HFFc6 (cell line): ENCODE measurements around the gene FAM222A. TPM values are rescaled to one million over a fixed set of nuclear protein-coding genes. Genes with fewer than 3 reads are reported as not detected.

Experiments used
- DNase-seq: peaks from one replicate; pipeline ENCODE4 v3.0.0-alpha.2; 2018
- H3K27ac Mint-ChIP-seq: 2 replicates; pipeline ENCODE4 v1.8.0; 2020; ENCODE audit warnings: mild to moderate bottlenecking, mixed read lengths
- H3K27me3 Mint-ChIP-seq: 2 replicates; pipeline ENCODE4 v1.8.0; 2021; ENCODE audit warnings: mild to moderate bottlenecking, moderate library complexity, mixed read lengths; ENCODE audit not compliant: insufficient read depth
- H3K36me3 Mint-ChIP-seq: 2 replicates; pipeline ENCODE4 v1.8.0; 2021; ENCODE audit warnings: low read depth, mixed read lengths
- H3K4me1 Mint-ChIP-seq: 2 replicates; pipeline ENCODE4 v1.8.0; 2020; ENCODE audit warnings: low read depth, mixed read lengths
- H3K4me3 Mint-ChIP-seq: 2 replicates; pipeline ENCODE4 v1.8.0; 2020; ENCODE audit warnings: mild to moderate bottlenecking, moderate library complexity, mixed read lengths
- H3K9me3 Mint-ChIP-seq: 2 replicates; pipeline ENCODE4 v1.8.0; 2020; ENCODE audit warnings: mild to moderate bottlenecking, mixed read lengths
- total RNA-seq, 6 experiments: library from RNA; stranded (reverse); fragmentation: NEBNext Ultra II Directional; extraction: Animal tissue kit (Norgen Biotek cat#: 25700); gene quantifications; 2 replicates in 1 of 6; 3 replicates in 5 of 6; pipeline ENCODE4 v1.2.3, GENCODE V29; 2021
- TF ChIP-seq, protein P1 (sequence below): fragments of 200-600 bp; sonication (generic); IDR thresholded peaks from 2 replicates; pipeline ENCODE4 v1.5.0; 2021; ENCODE audit warnings: antibody characterized with exemption, mild to moderate bottlenecking

The FAM222A gene
- total RNA-seq, 6 experiments from 2014 or later, result 0.46 to 0.65 (median 0.64) TPM

DNA sequence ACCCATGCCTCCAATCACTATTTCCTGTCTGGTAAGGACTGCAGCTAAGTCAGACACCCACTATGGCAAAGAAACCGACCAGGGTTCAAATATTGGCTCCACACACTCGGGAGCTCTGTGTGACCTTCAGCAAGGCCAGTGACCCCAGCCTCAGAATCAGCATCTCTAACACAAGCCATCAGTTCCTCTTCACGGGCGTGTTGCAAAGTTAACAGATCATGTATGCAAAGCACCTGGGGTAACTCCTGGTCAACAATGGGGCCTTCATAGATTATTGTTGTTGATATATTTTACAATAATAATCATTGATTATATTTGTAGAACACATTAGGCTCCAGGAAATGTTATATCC lies 6.2 kb upstream of the FAM222A start:
- TF ChIP-seq, protein P1, sequence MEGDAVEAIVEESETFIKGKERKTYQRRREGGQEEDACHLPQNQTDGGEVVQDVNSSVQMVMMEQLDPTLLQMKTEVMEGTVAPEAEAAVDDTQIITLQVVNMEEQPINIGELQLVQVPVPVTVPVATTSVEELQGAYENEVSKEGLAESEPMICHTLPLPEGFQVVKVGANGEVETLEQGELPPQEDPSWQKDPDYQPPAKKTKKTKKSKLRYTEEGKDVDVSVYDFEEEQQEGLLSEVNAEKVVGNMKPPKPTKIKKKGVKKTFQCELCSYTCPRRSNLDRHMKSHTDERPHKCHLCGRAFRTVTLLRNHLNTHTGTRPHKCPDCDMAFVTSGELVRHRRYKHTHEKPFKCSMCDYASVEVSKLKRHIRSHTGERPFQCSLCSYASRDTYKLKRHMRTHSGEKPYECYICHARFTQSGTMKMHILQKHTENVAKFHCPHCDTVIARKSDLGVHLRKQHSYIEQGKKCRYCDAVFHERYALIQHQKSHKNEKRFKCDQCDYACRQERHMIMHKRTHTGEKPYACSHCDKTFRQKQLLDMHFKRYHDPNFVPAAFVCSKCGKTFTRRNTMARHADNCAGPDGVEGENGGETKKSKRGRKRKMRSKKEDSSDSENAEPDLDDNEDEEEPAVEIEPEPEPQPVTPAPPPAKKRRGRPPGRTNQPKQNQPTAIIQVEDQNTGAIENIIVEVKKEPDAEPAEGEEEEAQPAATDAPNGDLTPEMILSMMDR, result no peak
- Mint-ChIP-seq H3K27ac (no peak overlapping the region), H3K4me1 (peaks cover 11% of the 10 kb centered on the region), H3K9me3 (no peaks in the 10 kb centered on the region), H3K27me3 (peaks cover 21% of the 10 kb centered on the region), H3K36me3 (no peaks in the 10 kb centered on the region), H3K4me3 (no peak overlapping the region)
- no peak for DNase-seq

DNA sequence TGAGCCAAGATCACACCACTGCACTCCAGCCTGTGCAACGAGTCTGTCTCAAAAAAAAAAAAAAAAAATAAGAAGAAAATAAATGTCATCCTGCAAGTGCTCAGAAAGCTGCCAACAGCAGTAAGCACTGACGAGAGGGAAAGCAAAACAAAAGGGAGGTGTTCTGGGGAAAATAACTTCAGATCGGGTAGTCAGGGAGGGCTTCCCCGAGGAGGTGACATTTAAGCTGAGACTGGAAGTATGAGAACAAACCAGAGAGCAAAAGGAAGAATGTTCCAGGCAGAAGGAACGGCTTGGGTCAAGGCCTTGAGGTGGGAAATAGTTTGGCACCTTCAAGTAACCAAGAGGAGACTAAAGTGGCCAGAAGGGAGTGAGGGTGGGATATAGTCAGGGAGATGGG lies 4.7 kb upstream of the FAM222A start:
- H3K36me3 Mint-ChIP-seq, result no peaks in the 10 kb centered on the region
- peaks cover 23% of the 10 kb centered on the region for H3K27me3 Mint-ChIP-seq
- H3K4me3 Mint-ChIP-seq, result no peak overlapping the region
- H3K4me1 Mint-ChIP-seq, result peaks cover 11% of the 10 kb centered on the region
- H3K27ac Mint-ChIP-seq, result no peak overlapping the region
- TF ChIP-seq, protein P1, result no peak
- DNase-seq, result no peak
- H3K9me3 Mint-ChIP-seq, result no peaks in the 10 kb centered on the region

DNA sequence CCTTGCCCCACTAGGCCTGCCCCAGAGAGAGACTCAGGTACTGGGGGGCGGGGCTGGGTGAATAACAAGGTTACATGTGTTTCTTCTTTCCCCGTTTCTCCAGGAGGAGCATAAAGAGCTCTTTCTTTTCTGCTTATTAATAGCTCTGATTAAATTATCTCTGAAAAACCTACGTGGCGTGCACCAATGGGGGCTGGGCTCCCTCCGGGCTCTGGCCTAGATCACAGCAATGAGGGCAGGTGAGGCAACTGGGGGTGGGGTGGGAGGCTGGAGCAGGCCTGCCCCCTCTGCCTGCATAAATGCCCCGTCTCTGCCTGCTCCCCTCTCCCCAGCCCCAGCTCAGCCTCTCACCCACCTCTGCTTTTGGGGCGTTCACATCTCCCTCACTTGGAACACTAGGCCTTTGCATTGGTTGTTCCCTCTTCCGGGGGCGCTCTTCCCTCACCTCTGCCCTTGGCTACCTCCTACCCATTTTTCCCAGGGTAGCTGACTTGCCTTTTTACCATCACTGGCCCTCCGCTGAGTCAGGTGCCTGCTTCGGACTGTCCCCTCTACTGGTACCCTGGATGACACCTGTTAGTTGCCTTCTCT lies 4.1 kb upstream of the FAM222A start:
- H3K27ac Mint-ChIP-seq, result no peak overlapping the region
- no peak for DNase-seq
- TF ChIP-seq, protein P1, result no peak
- no peak overlapping the region for H3K4me3 Mint-ChIP-seq
- no peaks in the 10 kb centered on the region for H3K9me3 Mint-ChIP-seq
- peaks cover 23% of the 10 kb centered on the region for H3K27me3 Mint-ChIP-seq
- H3K4me1 Mint-ChIP-seq, result peaks cover 11% of the 10 kb centered on the region
- H3K36me3 Mint-ChIP-seq, result no peaks in the 10 kb centered on the region

DNA sequence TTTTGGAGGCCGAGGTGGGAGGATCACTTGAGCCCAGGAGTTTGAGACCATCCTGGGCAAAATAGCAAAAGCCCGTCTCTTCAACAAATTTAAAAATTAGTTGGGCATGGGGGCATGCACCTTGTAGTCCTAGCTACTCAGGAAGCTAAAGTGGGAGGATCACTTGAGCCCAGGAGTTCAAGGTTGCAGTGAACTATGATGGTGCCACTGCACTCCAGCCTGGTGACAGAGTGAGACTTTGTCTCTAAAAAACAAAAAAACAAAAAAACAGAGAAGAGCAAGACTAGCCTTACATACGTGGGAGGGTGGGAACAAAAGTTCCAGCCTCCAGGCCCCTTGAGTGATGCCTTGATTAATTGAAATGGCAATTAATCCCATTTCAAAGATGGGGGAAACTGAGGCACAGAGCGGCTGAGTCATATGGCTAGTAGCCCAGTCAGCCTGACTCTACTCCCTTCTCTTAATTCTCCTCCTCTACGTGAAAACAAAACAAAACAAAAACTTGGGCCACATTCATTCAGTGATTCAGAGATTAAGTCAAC lies 3.3 kb upstream of the FAM222A start:
- Mint-ChIP-seq H3K4me1 (peaks cover 11% of the 10 kb centered on the region), H3K27ac (peak overlapping the region; percentile 56; the same call in 1 of the 2 replicates), H3K27me3 (peaks cover 23% of the 10 kb centered on the region), H3K4me3 (no peak overlapping the region), H3K36me3 (no peaks in the 10 kb centered on the region), H3K9me3 (no peaks in the 10 kb centered on the region)
- TF ChIP-seq, protein P1, result no peak
- DNase-seq, result no peak

DNA sequence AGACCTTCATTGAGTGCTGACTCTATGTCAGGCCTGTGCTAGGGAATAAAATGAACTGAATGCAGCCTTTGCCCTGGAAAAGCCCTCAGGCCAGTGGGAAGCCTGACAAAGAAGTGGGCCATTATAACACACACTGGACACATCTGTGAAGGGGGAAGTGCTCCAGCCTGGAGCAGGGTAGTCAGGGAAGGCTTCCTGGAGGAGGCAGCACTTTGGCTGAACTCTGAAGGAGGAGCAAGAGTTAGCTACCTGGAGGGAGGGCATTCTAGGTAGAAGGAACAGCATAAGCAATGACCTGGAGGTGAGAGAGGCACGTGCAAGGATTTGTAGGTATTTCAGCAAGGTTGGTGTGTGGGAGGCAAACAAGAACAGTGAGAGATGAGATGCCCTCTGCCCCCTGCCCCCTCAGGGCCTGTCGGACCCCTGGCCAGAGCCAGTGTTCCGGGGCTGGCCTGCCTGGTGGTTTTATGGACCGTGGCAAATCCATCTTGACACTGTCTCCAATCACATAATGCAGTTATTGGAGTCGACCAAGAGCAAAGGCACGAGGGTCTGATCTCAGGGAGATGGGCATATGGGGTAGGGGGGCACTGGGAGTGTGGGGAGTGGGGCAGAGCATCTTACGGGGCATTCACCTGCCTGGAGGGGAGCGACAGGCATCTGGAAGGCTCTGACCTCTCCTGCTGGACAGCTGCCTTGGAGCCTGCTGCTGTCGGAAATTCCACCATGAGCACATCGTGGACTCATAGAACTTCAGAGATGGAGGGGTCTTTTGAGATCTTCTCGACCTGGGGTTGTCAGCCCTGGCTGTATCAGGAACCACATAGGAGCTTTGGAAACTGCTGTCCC lies 2.7 kb upstream of the FAM222A start:
- peak; percentile 75 for DNase-seq
- H3K27me3 Mint-ChIP-seq, result peaks cover 24% of the 10 kb centered on the region
- peaks cover 11% of the 10 kb centered on the region for H3K4me1 Mint-ChIP-seq
- H3K27ac Mint-ChIP-seq, result peak overlapping the region; percentile 56; the same call in 1 of the 2 replicates
- TF ChIP-seq, protein P1, result no peak
- no peaks in the 10 kb centered on the region for H3K36me3 Mint-ChIP-seq
- no peaks in the 10 kb centered on the region for H3K9me3 Mint-ChIP-seq
- no peak overlapping the region for H3K4me3 Mint-ChIP-seq
